Nephron progenitor cell (in vitro differentiated cells): ENCODE measurements around the gene GNB1L.

ENCODE experiments used
- DNase-seq: peaks from one replicate; pipeline ENCODE4 v3.0.0; 2021
- H3K27ac Mint-ChIP-seq: 2 replicates; pipeline ENCODE4 v1.8.0; 2021; ENCODE audit warnings: mild to moderate bottlenecking, moderate library complexity, mixed read lengths
- H3K27me3 Mint-ChIP-seq: 2 replicates; pipeline ENCODE4 v1.8.0; 2021; ENCODE audit warnings: mild to moderate bottlenecking, low read depth, mixed read lengths; ENCODE audit not compliant: poor library complexity
- H3K36me3 Mint-ChIP-seq: 2 replicates; pipeline ENCODE4 v1.8.0; 2021; ENCODE audit warnings: low read depth, mixed read lengths
- H3K4me1 Mint-ChIP-seq: 2 replicates; pipeline ENCODE4 v1.8.0; 2021; ENCODE audit warnings: mixed read lengths
- H3K4me3 Mint-ChIP-seq: 2 replicates; pipeline ENCODE4 v1.8.0; 2021; ENCODE audit warnings: mild to moderate bottlenecking, moderate library complexity, mixed read lengths
- H3K9me3 Mint-ChIP-seq: 2 replicates; pipeline ENCODE4 v1.8.0; 2021; ENCODE audit warnings: mild to moderate bottlenecking, moderate library complexity, mixed read lengths
- TF ChIP-seq, protein P1 (sequence below): fragments of 200-600 bp; sonication (generic); IDR thresholded peaks from 2 replicates; pipeline ENCODE4 v1.5.0; 2021; ENCODE audit warnings: antibody characterized with exemption

GNB1L gene

GRCh38 chr22:19825904-19826618, 28.6 kb downstream of the GNB1L start:
- DNase-seq, result no peak
- Mint-ChIP-seq H3K4me1 (peaks cover 6% of the 10 kb centered on the region), H3K27ac (no peak overlapping the region), H3K4me3 (no peak overlapping the region), H3K9me3 (peaks cover 12% of the 10 kb centered on the region), H3K27me3 (no peaks in the 10 kb centered on the region), H3K36me3 (peaks cover 13% of the 10 kb centered on the region)
- TF ChIP-seq, protein P1, sequence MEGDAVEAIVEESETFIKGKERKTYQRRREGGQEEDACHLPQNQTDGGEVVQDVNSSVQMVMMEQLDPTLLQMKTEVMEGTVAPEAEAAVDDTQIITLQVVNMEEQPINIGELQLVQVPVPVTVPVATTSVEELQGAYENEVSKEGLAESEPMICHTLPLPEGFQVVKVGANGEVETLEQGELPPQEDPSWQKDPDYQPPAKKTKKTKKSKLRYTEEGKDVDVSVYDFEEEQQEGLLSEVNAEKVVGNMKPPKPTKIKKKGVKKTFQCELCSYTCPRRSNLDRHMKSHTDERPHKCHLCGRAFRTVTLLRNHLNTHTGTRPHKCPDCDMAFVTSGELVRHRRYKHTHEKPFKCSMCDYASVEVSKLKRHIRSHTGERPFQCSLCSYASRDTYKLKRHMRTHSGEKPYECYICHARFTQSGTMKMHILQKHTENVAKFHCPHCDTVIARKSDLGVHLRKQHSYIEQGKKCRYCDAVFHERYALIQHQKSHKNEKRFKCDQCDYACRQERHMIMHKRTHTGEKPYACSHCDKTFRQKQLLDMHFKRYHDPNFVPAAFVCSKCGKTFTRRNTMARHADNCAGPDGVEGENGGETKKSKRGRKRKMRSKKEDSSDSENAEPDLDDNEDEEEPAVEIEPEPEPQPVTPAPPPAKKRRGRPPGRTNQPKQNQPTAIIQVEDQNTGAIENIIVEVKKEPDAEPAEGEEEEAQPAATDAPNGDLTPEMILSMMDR, result no peak

- no peak overlapping the region for H3K4me3 Mint-ChIP-seq
- peaks cover 6% of the 10 kb centered on the region for H3K4me1 Mint-ChIP-seq
- H3K9me3 Mint-ChIP-seq, result peaks cover 12% of the 10 kb centered on the region
- no peaks in the 10 kb centered on the region for H3K27me3 Mint-ChIP-seq
- no peak for DNase-seq
- no peak overlapping the region for H3K27ac Mint-ChIP-seq
- TF ChIP-seq, protein P1, result no peak
- peaks cover 13% of the 10 kb centered on the region for H3K36me3 Mint-ChIP-seq
Observed at GRCh38 chr22:19824926-19825339, 29.7 kb downstream of the GNB1L start.

DNA sequence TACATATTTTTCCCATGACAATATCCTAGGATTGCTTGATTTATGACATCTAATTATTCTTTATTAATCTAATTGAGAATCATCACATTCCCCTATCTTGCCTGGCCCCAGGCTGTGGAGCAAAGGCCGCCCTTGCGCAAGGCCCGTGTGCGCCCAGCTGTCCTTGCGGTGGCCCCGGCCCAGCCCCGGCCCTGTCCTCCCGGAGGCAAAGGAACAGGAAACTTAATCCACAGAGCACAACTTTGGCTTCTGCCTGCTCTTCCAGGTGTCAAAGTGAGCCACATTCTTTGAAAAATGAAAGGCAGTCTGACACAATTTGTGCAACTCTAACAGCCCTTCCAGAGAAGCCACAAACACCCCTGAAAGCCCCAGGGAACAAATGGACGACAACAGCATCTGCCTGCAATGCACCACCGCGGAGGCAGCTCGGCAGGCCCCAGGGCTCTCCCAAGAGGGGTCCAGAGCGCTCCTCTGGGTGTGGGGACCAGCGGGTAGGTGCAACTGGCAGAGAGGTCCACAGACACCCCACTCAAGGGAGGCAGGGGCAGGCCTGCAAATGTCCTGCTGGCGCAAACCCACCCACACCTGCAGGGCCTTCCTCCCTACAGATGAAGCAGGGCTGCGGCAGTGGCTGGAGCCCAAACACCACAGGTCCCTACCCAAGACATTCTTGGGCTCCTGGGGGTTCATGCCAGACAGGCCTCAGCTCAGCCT, 30.3 kb downstream of the GNB1L start:
- TF ChIP-seq, protein P1, result no peak
- H3K36me3 Mint-ChIP-seq, result peaks cover 13% of the 10 kb centered on the region
- H3K4me1 Mint-ChIP-seq, result peaks cover 6% of the 10 kb centered on the region
- H3K4me3 Mint-ChIP-seq, result no peak overlapping the region
- H3K27me3 Mint-ChIP-seq, result peaks cover 2% of the 10 kb centered on the region
- no peak overlapping the region for H3K27ac Mint-ChIP-seq
- H3K9me3 Mint-ChIP-seq, result peaks cover 12% of the 10 kb centered on the region
- DNase-seq, result no peak

DNA sequence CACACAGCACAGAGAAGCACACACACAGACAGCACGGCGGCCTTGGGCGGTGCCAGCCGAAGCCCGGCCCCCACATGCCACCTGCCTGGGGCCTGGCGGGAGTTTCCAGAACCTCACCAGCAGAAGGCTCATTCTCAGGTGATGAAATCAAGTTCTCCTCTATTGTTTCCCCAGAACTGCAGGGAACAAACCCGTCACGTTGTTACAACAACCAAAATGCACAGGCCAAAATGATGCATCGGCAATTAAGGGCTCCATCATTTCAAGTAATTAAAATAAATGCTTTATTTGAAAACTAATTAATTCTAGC, 30.8 kb downstream of the GNB1L start:
- no peak overlapping the region for H3K27ac Mint-ChIP-seq

GRCh38 chr22:19823191-19823901, 31.3 kb downstream of the GNB1L start:
- H3K36me3 Mint-ChIP-seq, result peaks cover 13% of the 10 kb centered on the region
- H3K9me3 Mint-ChIP-seq, result peaks cover 12% of the 10 kb centered on the region
- H3K4me3 Mint-ChIP-seq, result no peak overlapping the region
- no peak for DNase-seq
- no peak overlapping the region for H3K27ac Mint-ChIP-seq
- TF ChIP-seq, protein P1, result no peak
- H3K27me3 Mint-ChIP-seq, result peaks cover 3% of the 10 kb centered on the region
- peaks cover 6% of the 10 kb centered on the region for H3K4me1 Mint-ChIP-seq

More for the DNA sequence above, 30.8 kb downstream of the GNB1L start:
- TF ChIP-seq, protein P1, result no peak
- H3K4me3 Mint-ChIP-seq, result no peak overlapping the region
- no peak for DNase-seq
- H3K4me1 Mint-ChIP-seq, result peaks cover 6% of the 10 kb centered on the region
- H3K27me3 Mint-ChIP-seq, result peaks cover 3% of the 10 kb centered on the region
- H3K9me3 Mint-ChIP-seq, result peaks cover 12% of the 10 kb centered on the region
- H3K36me3 Mint-ChIP-seq, result peaks cover 13% of the 10 kb centered on the region
